Breast epithelium (tissue), 4 donors: ENCODE measurements around the gene CEACAM16. TPM values are rescaled to one million over a fixed set of nuclear protein-coding genes. Genes with fewer than 3 reads are reported as not detected.

Experiments
- DNase-seq, 2 donors: peaks; one replicate each; pipeline ENCODE4 v3.0.0-alpha.2; 2019; ENCODE audit warnings: low spot score in 2 of 2
- H3K27ac ChIP-seq, 2 donors: fragments of 200-600 bp; sonication (generic) in 1 of 2; one replicate each; pipeline ENCODE4 v1.5.1; 2016 to 2019; ENCODE audit warnings: mild to moderate bottlenecking in 1 of 2
- H3K27me3 ChIP-seq, 2 donors: fragments of 200-600 bp; sonication (generic) in 1 of 2; one replicate each; pipeline versions ENCODE4 v1.5.1 to v1.6.0; 2017 to 2019; ENCODE audit warnings: control low read depth in 1 of 2, mild to moderate bottlenecking in 1 of 2
- H3K36me3 ChIP-seq: fragments of 200-600 bp; one replicate; pipeline ENCODE4 v1.5.1; 2019
- H3K4me1 ChIP-seq, 2 donors: fragments of 200-600 bp; sonication (generic); one replicate each; pipeline ENCODE4 v1.5.1; 2016 to 2019; ENCODE audit warnings: control low read depth in 1 of 2
- H3K4me3 ChIP-seq, 3 donors: fragments of 200-600 bp; sonication (generic); 1 replicate in 2 of 3; 2 replicates in 1 of 3; pipeline ENCODE4 v1.5.1; 2016 to 2019; ENCODE audit warnings: mild to moderate bottlenecking in 3 of 3, moderate library complexity in 2 of 3
- H3K9me3 ChIP-seq, 2 donors: fragments of 200-600 bp; sonication (generic) in 1 of 2; one replicate each; pipeline ENCODE4 v1.5.1; 2016 to 2019; ENCODE audit warnings: control low read depth in 1 of 2
- POLR2A ChIP-seq: fragments of 450-650 bp; IDR thresholded peaks from one replicate; pipeline ENCODE4 v1.6.1; 2016; ENCODE audit warnings: antibody characterized with exemption, mild to moderate bottlenecking, moderate library complexity
- POLR2AphosphoS5 ChIP-seq, 3 donors: sonication (generic); formaldehyde crosslinking; IDR thresholded peaks; one replicate each; pipeline ENCODE4 v1.6.1; 2017; ENCODE audit warnings: antibody characterized with exemption in 3 of 3
- intact Hi-C: fragments of 100-400 bp; cut with DNase I; formaldehyde crosslinking; loops from one replicate; pipeline ENCODE4 v1.15.1; 2023; ENCODE audit warnings: low total_unique reads
- total RNA-seq, 3 donors: library from RNA; depleted of rRNA; stranded (reverse); fragments of >200 nt; gene quantifications; one replicate each; pipeline ENCODE4 v1.1.0, GENCODE V29; 2016
- TF ChIP-seq, protein P1 (sequence below), 3 donors: fragments of 450-650 bp; IDR thresholded peaks; one replicate each; pipeline ENCODE4 v1.5.1; 2016 to 2017; ENCODE audit warnings: antibody characterized with exemption in 3 of 3, mild to moderate bottlenecking in 3 of 3, moderate library complexity in 3 of 3

Gene CEACAM16
- total RNA-seq, 3 donors from 2014 or later: not detected

DNA sequence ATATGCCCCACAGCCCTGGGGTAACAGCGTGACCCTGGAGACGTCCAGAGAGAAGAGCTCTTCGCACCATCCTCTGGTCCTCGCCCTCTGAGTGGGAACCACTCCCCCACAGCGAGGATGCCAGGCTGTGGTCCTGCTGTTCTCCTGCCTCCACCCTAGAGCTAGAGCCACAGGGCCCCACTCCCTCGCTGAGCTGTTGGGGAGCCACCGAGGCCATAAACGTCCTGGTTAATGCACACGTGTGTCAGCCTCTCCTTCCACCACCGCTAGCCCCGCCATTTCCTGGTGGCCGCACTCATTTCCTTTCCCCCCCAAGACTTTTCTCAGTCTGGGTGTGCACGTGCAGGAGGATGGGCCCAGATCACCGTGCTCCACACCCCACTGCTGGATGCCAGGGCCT is 11.5 kb downstream of the CEACAM16 start:
- no peaks in the 10 kb centered on the region for H3K36me3 ChIP-seq
- no peaks in the 10 kb centered on the region for H3K27me3 ChIP-seq
- H3K9me3 ChIP-seq: peaks cover 6 to 11% of the 10 kb centered on the region in 2 donors
- intact Hi-C loops: loop anchor here (1.0 kb wide), 1 partner anchor 26 kb away; no protein-coding TSS in a partner anchor
- H3K27ac ChIP-seq: no peak overlapping the region
- H3K4me1 ChIP-seq: no peaks in the 10 kb centered on the region
- no peak overlapping the region for H3K4me3 ChIP-seq
- no peak for DNase-seq
- TF ChIP-seq POLR2A (no peak), POLR2AphosphoS5 (IDR thresholded peaks at IDR 0.05) (no peak)
- TF ChIP-seq, protein P1, sequence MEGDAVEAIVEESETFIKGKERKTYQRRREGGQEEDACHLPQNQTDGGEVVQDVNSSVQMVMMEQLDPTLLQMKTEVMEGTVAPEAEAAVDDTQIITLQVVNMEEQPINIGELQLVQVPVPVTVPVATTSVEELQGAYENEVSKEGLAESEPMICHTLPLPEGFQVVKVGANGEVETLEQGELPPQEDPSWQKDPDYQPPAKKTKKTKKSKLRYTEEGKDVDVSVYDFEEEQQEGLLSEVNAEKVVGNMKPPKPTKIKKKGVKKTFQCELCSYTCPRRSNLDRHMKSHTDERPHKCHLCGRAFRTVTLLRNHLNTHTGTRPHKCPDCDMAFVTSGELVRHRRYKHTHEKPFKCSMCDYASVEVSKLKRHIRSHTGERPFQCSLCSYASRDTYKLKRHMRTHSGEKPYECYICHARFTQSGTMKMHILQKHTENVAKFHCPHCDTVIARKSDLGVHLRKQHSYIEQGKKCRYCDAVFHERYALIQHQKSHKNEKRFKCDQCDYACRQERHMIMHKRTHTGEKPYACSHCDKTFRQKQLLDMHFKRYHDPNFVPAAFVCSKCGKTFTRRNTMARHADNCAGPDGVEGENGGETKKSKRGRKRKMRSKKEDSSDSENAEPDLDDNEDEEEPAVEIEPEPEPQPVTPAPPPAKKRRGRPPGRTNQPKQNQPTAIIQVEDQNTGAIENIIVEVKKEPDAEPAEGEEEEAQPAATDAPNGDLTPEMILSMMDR (IDR thresholded peaks at IDR 0.05): no peak

DNA sequence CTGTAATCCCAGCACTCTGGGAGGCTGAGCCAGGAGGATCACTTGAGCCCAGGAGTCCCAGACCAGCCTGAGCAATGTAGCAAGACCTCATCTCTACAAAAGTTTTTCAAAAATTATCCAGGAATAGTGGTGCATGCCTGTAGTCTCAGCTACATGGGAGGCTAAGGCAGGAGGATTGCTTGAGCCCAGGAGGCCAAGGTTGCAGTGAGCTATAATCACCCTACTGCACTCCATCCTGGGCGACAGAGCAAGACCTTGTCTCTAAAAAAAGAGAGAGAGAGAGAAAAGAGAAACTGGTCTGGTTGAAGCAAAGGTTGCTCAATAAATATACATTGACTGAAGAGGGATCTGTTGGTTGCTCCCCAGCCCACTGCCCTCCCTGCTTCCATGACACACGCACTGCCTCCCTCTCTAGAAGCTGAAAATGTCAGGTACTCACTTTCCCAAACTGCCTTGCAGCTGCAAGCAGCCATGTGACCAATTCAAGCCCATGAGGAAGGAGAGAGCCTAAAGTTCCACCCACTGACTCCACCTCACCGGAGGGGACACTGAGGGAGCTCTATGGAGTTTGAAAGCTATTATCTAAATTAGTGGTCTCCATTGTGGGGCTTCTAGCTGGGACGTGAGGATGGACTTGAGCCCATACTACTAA is 14.0 kb downstream of the CEACAM16 start:
- Histone ChIP-seq H3K9me3 (peaks cover 6 to 13% of the 10 kb centered on the region in 2 donors), H3K36me3 (no peaks in the 10 kb centered on the region), H3K4me1 (no peaks in the 10 kb centered on the region), H3K27me3 (no peaks in the 10 kb centered on the region), H3K4me3 (no peak overlapping the region), H3K27ac (no peak overlapping the region)
- DNase-seq: no peak
- intact Hi-C loops: no loop called here
- TF ChIP-seq POLR2A: no peak
- no peak for TF ChIP-seq POLR2AphosphoS5 (IDR thresholded peaks at IDR 0.05)
- TF ChIP-seq, protein P1 (IDR thresholded peaks at IDR 0.05): no peak

GRCh38 chr19:44714597-44715169 is 15.7 kb downstream of the CEACAM16 start:
- no peak for DNase-seq
- no peak overlapping the region for H3K27ac ChIP-seq
- intact Hi-C loops: loop anchor here (5.0 kb wide), 1 partner anchor 58 kb away; no protein-coding TSS in a partner anchor
- H3K4me1 ChIP-seq: peaks cover 0 to 14% of the 10 kb centered on the region in 2 donors
- no peaks in the 10 kb centered on the region for H3K36me3 ChIP-seq
- TF ChIP-seq POLR2AphosphoS5 (IDR thresholded peaks at IDR 0.05) (no peak), POLR2A (no peak)
- TF ChIP-seq, protein P1 (IDR thresholded peaks at IDR 0.05): no peak
- no peaks in the 10 kb centered on the region for H3K27me3 ChIP-seq
- peaks cover 6 to 13% of the 10 kb centered on the region in 2 donors for H3K9me3 ChIP-seq
- H3K4me3 ChIP-seq: no peak overlapping the region

- Histone ChIP-seq H3K4me1 (peaks cover 0 to 14% of the 10 kb centered on the region in 2 donors), H3K9me3 (peaks cover 6 to 13% of the 10 kb centered on the region in 2 donors), H3K27ac (peak overlapping the region in 1 of 2 donors; percentile 85), H3K27me3 (no peaks in the 10 kb centered on the region), H3K4me3 (no peak overlapping the region), H3K36me3 (no peaks in the 10 kb centered on the region)
- intact Hi-C loops: loop anchor here (5.0 kb wide), 1 partner anchor 55 kb away; no protein-coding TSS in a partner anchor
- TF ChIP-seq POLR2A: no peak
- TF ChIP-seq, protein P1 (IDR thresholded peaks at IDR 0.05): no peak
- TF ChIP-seq POLR2AphosphoS5 (IDR thresholded peaks at IDR 0.05): no peak
- no peak for DNase-seq
Measured at GRCh38 chr19:44717603-44718002, 18.7 kb downstream of the CEACAM16 start.
